Astrocyte (in vitro differentiated cells and primary cell): Measurements from ENCODE around the gene AGBL5. TPM values are rescaled to one million over a fixed set of nuclear protein-coding genes. Genes with fewer than 3 reads are reported as not detected.

Experiments
- DNase-seq: peaks from one replicate; pipeline ENCODE4 v3.0.0-alpha.2; 2010; ENCODE audit warnings: low read depth
- FAIRE-seq: peaks from 2 replicates; lab custom pipeline; 2011; peaks lifted over from hg19 to GRCh38; lab: Jason Lieb, UNC
- H2AFZ ChIP-seq: 2 replicates; pipeline ENCODE4 v1.6.0; 2012; ENCODE audit warnings: low read depth, low read length, inconsistent platforms
- H3K27ac ChIP-seq: 2 replicates; pipeline ENCODE4 v1.5.1; 2011; ENCODE audit warnings: low read depth, low read length, inconsistent platforms
- H3K27me3 ChIP-seq: 2 replicates; pipeline ENCODE4 v1.6.0; 2011; ENCODE audit warnings: low read length, inconsistent platforms; ENCODE audit not compliant: insufficient read depth
- H3K36me3 ChIP-seq: 2 replicates; pipeline ENCODE4 v1.5.1; 2011; ENCODE audit warnings: low read length, inconsistent platforms; ENCODE audit not compliant: insufficient read depth
- H3K4me1 ChIP-seq: 2 replicates; pipeline ENCODE4 v1.5.1; 2011; ENCODE audit warnings: low read length, inconsistent platforms; ENCODE audit not compliant: insufficient read depth
- H3K4me2 ChIP-seq: 2 replicates; pipeline ENCODE4 v1.6.0; 2012; ENCODE audit warnings: low read length, inconsistent platforms
- H3K4me3 ChIP-seq: 2 replicates; pipeline ENCODE4 v1.5.1; 2011; ENCODE audit warnings: low read depth, mild to moderate bottlenecking, low read length, inconsistent platforms; ENCODE audit not compliant: insufficient read depth
- H3K79me2 ChIP-seq: 2 replicates; pipeline ENCODE4 v1.6.0; 2012; ENCODE audit warnings: mild to moderate bottlenecking, low read length, inconsistent platforms; ENCODE audit not compliant: insufficient read depth
- H3K9ac ChIP-seq: 2 replicates; pipeline ENCODE4 v1.6.0; 2012; ENCODE audit warnings: mild to moderate bottlenecking, low read length, inconsistent platforms
- H3K9me3 ChIP-seq: 2 replicates; pipeline ENCODE4 v1.5.1; 2012; ENCODE audit warnings: low read depth, mild to moderate bottlenecking, low read length, inconsistent platforms; ENCODE audit not compliant: insufficient read depth
- H4K20me1 ChIP-seq: 2 replicates; pipeline ENCODE4 v1.6.0; 2012; ENCODE audit warnings: low read length, inconsistent platforms; ENCODE audit not compliant: insufficient read depth
- H3K27ac Mint-ChIP-seq: one replicate; pipeline ENCODE4 v1.8.0; 2021; ENCODE audit warnings: mild to moderate bottlenecking, mixed read lengths; ENCODE audit not compliant: unreplicated experiment
- H3K27me3 Mint-ChIP-seq: one replicate; pipeline ENCODE4 v1.8.0; 2021; ENCODE audit warnings: low read depth, mixed read lengths; ENCODE audit not compliant: unreplicated experiment
- H3K36me3 Mint-ChIP-seq: one replicate; pipeline ENCODE4 v1.8.0; 2021; ENCODE audit warnings: low read depth, mixed read lengths; ENCODE audit not compliant: unreplicated experiment
- H3K4me1 Mint-ChIP-seq: one replicate; pipeline ENCODE4 v1.8.0; 2021; ENCODE audit warnings: low read depth, mixed read lengths; ENCODE audit not compliant: unreplicated experiment
- H3K4me3 Mint-ChIP-seq: one replicate; pipeline ENCODE4 v1.8.0; 2021; ENCODE audit warnings: mild to moderate bottlenecking, moderate library complexity, mixed read lengths; ENCODE audit not compliant: unreplicated experiment
- H3K9me3 Mint-ChIP-seq: one replicate; pipeline ENCODE4 v1.8.0; 2021; ENCODE audit warnings: mild to moderate bottlenecking, mixed read lengths; ENCODE audit not compliant: unreplicated experiment
- CTCF ChIP-seq: IDR thresholded peaks from 2 replicates; pipeline ENCODE4 v1.5.1; 2011; ENCODE audit warnings: low read depth, mild to moderate bottlenecking, inconsistent platforms, low read length, moderate library complexity; ENCODE audit not compliant: insufficient read depth
- EZH2 ChIP-seq: IDR thresholded peaks from 2 replicates; pipeline ENCODE4 v1.6.1; 2012; ENCODE audit warnings: mild to moderate bottlenecking, low read length, inconsistent platforms; ENCODE audit not compliant: insufficient read depth
- total RNA-seq: library from RNA; stranded (reverse); gene quantifications from 2 replicates; pipeline ENCODE4 v1.2.1, GENCODE V29; 2021

Gene AGBL5
- total RNA-seq, 1 donor from 2014 or later, result 20.7 TPM

- no peak for DNase-seq
- Histone ChIP-seq H3K4me1 (no peaks in the 10 kb centered on the region), H2AFZ (no peak overlapping the region), H3K9me3 (no peaks in the 10 kb centered on the region), H4K20me1 (no peaks in the 10 kb centered on the region), H3K79me2 (no peaks in the 10 kb centered on the region), H3K9ac (no peak overlapping the region), H3K27ac (no peak overlapping the region), H3K36me3 (no peaks in the 10 kb centered on the region), H3K4me2 (no peak overlapping the region), H3K4me3 (no peak overlapping the region), H3K27me3 (no peaks in the 10 kb centered on the region)
- H3K9me3 Mint-ChIP-seq, result peaks cover 2% of the 10 kb centered on the region
- no peaks in the 10 kb centered on the region for H3K36me3 Mint-ChIP-seq
- H3K27me3 Mint-ChIP-seq, result peaks cover 18% of the 10 kb centered on the region
- no peaks in the 10 kb centered on the region for H3K4me1 Mint-ChIP-seq
- FAIRE-seq, result no peak
- H3K4me3 Mint-ChIP-seq, result no peak overlapping the region
- H3K27ac Mint-ChIP-seq, result no peak overlapping the region
- no peak for TF ChIP-seq CTCF
- no peak for TF ChIP-seq EZH2
Measured at GRCh38 chr2:27092696-27093429, 41.4 kb downstream of the AGBL5 start.

DNA sequence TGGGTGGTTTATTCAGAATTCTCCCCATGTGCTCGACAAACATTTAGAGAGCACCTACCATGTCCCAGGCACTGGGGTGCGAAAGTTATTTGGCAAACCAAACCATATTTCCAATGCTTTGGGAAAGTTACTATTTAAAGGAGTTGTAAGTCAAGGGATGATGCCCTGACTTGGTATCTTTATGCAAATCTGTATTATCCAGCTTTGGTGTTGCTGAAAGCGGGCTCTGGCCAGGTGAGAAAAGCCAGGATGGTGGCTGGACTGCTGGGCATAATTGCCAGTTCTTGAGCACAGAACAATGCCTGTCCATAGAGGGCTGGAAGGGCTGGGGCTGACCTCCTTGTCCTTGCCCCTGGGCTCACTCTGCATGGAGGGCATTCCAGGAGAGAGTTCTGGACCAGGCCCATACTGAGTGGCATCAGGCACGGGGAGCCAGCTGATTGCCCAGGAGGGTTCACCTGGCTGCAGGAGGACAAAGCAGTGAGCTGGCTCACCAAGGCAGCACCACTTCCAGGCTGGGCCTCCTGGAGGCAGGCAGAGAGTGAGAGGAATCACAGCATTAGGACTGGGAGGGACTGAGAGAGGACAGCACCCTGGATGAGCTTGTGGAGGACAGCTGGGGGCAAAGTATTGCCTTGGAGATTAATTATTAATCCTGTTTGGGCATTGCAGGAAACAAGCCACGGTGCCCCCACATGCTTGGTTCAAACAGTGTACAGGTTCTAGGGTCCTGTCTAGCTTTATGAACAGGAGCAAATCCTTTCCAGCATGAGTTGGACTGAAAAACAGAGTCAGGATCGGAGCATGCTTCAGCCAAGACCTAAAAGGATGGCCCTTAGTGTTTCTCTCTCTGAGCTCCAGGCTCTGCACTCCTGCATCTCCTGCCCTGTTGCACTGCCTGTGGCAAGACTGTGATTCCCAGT, 42.2 kb downstream of the AGBL5 start:
- Mint-ChIP-seq H3K27ac (no peak overlapping the region), H3K4me1 (no peaks in the 10 kb centered on the region), H3K27me3 (peaks cover 13% of the 10 kb centered on the region), H3K4me3 (no peak overlapping the region), H3K36me3 (no peaks in the 10 kb centered on the region), H3K9me3 (peaks cover 2% of the 10 kb centered on the region)
- Histone ChIP-seq H3K9ac (no peak overlapping the region), H3K36me3 (no peaks in the 10 kb centered on the region), H3K9me3 (no peaks in the 10 kb centered on the region), H4K20me1 (no peaks in the 10 kb centered on the region), H3K27ac (no peak overlapping the region), H3K79me2 (no peaks in the 10 kb centered on the region), H3K4me3 (no peak overlapping the region), H3K4me2 (no peak overlapping the region), H3K27me3 (no peaks in the 10 kb centered on the region), H2AFZ (no peak overlapping the region), H3K4me1 (no peaks in the 10 kb centered on the region)
- no peak for TF ChIP-seq CTCF
- no peak for TF ChIP-seq EZH2
- FAIRE-seq, result no peak
- DNase-seq, result no peak
